Glomerular endothelial cell (primary cell): ENCODE results near the gene SNIP1. TPM values are rescaled to one million over a fixed set of nuclear protein-coding genes. Genes with fewer than 3 reads are reported as not detected.
"Not testable (repeated sequence)": the region's sequence is repeated elsewhere in the genome, so short reads cannot be mapped to it uniquely, and the experiment has no call there.

Experiments used
- DNase-seq: peaks from one replicate; pipeline ENCODE4 v3.0.0-alpha.2; 2011; ENCODE audit warnings: low read depth, low spot score; ENCODE audit errors: extremely low read depth
- total RNA-seq: library from RNA; depleted of rRNA; stranded (reverse); fragments of >200 nt; gene quantifications from 2 replicates; pipeline ENCODE4 v1.2.3, GENCODE V29; 2015

Gene SNIP1
- total RNA-seq, 1 donor from 2014 or later = 25.6 TPM

DNA sequence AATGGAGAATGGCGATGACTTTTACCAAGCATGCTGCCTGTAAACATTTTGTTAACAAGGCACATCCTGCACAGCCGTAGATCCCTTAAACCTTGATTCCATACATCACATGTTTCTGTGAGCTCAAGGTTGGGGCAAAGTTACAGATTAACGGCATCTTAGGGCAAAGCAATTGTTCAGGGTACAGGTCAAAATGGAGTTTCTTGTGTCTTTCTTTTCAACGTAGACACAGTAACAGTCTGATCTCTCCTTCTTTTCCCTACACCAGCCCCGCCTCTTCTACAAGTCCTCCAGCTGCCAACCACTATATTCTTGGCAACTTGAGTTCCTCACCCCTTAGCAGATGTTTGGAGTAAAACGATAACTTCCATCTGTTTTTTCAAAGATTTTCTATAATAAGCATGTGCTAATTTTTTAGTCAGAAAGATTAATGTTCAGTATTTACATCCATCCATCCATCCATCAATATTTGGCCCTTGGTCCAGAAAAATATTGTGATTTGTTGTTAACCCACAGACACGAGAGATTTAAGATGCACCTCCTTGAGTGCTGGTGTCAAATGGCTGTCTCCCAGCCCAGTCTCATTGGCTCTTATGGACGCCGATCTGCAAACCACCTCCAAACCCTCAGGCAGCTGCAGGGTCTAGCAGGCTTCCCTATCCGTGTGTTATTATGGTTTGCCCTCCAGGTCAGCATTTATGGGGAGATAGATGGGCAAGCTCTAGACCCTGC lies 6.5 kb upstream of the SNIP1 start:
- DNase-seq = no peak

DNA sequence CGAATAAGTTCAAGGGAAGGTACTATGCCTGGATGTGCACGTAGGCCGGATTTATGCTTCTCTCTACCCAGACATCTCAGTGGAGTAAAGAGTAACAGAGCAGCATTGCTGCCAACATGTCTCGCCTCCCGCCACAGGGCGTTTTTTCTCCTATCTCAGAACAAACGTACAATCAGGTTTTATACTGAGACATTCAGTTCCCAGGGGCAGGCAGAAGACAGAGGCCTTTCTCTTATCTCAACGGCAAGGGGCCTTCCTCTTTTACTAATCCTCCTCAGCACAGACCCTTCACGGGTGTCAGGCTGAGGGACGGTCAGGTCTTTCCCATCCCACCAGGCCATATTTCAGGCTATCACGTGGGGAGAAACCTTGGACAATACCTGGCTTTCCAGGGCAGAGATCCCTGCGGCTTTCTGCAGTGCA lies 5.9 kb upstream of the SNIP1 start:
- not testable (repeated sequence) for DNase-seq

DNA sequence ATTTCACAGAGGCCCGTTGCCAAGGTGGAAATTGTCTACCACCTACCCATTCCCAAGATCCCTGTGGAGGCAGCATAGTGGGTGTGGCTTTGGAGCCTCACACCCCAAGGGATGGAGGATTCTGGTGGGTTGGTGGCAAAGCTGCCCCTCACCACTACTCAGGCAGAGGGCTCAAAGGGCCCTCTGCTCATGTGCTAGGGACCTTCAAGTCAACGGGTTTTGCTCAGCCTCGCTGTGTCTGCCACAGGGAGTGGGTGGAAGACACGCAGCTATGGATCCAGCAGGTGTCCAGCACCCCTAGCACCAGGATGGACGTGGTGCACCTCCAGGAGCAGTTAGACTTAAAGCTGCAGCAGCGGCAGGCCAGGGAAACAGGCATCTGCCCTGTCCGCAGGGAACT lies 5.0 kb upstream of the SNIP1 start:
- DNase-seq = no peak

DNA sequence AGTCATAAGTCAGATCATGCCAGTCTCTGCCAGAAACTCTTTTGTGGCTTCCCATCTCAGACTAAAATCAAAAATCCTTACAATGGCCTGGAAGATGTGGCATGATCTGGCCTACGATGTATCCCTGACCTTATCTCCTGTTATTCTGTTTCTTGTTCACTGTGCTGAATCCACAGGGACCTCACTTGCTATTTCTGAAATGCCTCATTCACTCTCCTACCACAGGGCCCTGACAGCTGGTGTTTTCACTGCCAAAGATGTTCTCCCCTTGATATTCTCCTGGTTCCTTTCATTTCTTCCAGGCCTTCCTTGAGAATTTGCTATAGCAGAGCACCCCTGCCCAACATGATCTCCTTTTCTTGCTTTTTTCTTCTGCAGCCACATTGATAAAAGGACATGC lies 4.3 kb upstream of the SNIP1 start:
- DNase-seq = no peak

DNA sequence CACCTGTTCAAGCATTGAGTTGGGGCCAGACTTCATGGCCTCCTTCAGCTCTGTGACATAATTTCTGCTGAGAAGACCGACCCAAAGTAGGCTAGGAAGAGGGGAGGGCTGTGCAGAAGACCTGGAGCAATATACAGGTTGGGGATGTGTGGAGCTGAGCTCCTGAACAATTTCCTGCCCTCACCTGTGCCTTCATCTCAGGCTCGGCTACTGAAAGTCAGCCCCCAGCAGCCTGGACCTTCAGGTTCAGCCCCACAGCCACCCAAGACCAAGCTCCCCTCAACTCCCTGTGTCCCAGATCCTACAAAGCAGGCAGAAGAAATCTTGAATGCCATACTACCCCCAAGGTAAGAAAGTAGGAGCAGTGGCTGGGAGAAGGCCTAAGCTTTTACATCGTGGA lies 3.3 kb upstream of the SNIP1 start:
- DNase-seq = no peak

DNA sequence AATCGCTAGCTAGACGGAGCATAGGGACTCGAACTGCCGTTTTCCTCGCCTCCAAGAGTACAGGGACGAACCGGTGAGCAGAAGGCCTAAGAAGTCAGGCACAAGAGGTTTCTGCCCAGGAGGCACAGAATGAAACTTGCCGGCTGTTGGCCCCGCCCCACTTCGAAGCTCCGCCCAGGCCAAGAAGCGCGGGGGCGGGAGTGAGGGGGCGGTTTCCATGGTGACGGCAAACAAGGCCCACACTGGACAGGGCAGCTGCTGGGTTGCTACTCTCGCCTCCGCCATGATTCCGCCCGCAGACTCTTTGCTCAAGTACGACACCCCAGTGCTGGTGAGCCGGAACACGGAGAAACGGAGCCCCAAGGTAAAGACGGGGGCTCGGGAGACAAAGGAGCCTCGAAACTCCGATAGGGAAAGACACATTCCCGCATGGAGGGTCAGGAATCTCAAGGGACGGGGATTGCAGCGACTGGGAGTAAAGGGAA lies 2.7 kb upstream of the SNIP1 start, which contains the start of gene DNALI1:
TSS of gene DNALI1 (plus strand) at position 229 of the 485 bp plus-strand sequence. CDS start at position 284, 55 bp downstream.
- no peak for DNase-seq

DNA sequence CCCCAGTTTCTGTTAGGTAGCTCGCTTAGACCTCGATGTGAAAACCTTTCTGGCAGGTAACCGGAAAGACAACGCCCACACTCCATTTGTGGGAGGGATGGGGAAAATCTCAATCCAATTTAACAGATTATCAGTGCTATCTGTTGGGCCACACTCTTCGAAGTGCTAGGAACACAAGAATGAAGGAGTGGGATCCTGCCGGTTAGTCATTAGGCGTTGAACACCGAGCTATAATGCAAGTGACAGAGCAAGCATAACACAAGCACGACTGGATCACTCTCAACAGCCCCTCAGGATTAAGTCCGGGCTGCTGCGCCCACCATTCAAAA lies 531 bp downstream of the SNIP1 start:
- no peak for DNase-seq

DNA sequence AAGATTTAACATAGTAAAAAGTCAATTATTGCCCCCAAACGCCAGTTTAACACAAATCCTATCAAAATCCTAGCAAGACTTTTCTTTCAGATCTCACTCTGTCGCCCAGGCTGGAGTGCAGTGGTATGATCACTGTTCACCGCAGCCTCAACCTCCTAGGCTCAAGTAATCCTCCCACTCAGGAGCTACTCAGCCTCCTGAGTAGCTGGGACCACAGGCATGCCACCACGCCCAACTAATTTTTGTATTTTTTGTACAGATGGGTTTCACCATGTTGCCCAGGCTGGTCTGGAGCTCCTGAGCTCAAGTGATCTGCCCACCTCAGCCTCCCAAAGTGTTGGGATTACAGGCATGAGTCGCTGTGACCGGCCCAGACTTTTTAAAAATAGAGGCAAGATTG lies 4.8 kb downstream of the SNIP1 start:
- no peak for DNase-seq

DNA sequence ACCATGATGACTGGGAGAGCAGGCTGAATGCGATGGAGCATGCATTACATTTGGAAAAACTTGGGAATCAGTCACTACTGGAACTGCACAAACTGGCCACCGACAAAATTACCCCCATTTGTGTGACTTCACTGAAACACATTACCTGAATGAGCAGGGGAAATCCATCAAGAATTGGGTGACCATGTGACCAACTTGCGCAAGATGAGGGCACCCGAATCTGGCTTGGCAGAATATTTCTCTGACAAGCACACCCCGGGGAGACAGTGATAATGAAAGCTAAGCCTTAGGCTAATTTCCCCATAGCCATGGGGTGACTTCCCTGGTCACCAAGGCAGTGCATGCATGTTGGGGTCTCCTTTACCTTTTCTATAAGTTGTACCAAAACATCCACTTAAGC lies 9.1 kb downstream of the SNIP1 start:
- DNase-seq = no peak

DNA sequence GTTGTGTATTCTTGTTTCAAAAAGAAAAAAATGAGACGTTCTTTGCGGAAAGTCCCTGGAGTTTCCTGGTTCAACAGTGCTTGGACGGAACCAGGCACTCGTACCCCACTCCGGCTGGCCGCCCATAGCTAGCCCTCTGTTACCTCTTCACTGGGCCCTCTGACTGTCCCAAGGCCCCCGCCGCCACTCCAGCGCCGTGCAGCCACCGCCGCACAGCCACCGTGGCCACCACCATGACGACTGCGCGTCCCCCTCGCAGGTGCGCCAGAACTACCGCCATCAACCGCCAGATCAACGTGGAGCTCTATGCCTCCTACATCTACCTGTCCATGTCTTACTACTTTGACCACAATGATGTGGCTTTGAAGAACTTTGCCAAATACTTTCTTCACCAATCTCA lies 9.6 kb downstream of the SNIP1 start:
- no peak for DNase-seq

DNA sequence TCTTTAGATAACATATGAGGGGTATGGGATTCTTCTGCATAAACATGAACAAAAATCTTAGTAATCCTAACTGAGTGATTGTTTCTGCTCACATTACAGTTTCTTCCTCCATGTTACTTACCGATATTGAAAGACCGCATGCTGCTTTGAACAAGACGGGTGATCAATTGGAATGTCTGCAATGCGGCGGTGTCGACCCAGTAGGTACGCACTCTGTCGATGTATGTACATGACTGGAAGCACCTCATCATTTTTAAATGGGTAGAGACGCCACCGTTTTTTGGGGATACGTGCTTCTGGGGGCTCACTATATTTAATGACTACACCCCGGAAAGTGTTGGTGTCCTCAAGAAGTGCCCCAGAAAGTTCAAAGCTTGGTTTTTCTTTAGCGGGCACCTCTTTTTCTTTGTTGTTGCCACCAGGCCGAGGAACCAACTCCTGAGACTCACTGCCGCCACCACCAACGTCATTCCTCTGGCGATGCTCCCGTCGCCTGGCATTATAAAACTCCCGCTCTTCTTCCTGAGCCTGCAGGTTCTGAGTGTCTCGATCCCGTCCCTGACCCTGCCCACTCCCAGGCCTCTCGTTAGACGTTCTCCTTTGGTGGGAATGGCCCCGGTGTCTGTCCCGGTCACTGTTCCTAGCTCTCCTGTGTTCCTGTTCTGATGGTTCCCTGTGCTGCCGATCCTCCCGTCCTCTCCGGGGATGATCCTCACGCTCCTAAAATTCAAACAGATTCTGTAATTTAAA lies 13.9 kb downstream of the SNIP1 start:
- no peak for DNase-seq

DNA sequence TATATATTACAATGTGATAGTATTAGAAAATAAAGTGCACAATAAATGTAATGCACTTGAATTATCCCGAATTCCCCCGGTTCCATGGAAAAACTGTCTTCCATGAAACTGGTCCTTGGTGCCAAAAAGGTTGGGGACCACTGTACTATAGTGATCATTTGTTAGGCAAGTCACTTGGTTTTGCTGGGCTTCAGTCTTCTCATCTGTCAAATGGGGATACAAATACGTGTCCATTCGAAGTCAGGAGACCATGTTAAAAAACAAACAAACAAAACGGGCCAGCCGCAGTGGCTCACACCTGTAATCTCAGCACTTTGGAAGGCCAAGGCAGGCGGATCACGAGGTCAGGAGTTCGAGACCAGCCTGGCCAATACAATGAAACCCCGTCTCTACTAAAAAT lies 14.9 kb downstream of the SNIP1 start:
- not testable (repeated sequence) for DNase-seq

DNA sequence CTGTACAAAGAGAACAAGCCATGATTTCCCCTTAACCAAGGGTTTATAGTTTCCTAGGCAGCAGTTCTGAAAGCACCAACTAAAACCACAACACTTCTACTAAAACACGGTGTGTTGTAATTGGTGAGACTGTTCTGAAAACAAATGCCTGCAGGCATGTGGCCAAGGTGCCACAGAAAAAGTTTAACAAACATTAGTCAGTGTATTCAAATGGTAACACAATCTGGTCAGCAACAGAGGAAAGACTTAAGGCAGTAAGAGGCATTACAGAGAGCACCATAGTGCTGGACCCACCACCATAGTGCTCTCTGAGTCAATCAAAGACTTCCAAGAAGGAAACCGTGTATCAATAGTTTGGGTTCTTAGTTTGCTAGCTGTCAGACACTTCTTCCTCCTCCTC lies 16.7 kb downstream of the SNIP1 start:
- DNase-seq = no peak

DNA sequence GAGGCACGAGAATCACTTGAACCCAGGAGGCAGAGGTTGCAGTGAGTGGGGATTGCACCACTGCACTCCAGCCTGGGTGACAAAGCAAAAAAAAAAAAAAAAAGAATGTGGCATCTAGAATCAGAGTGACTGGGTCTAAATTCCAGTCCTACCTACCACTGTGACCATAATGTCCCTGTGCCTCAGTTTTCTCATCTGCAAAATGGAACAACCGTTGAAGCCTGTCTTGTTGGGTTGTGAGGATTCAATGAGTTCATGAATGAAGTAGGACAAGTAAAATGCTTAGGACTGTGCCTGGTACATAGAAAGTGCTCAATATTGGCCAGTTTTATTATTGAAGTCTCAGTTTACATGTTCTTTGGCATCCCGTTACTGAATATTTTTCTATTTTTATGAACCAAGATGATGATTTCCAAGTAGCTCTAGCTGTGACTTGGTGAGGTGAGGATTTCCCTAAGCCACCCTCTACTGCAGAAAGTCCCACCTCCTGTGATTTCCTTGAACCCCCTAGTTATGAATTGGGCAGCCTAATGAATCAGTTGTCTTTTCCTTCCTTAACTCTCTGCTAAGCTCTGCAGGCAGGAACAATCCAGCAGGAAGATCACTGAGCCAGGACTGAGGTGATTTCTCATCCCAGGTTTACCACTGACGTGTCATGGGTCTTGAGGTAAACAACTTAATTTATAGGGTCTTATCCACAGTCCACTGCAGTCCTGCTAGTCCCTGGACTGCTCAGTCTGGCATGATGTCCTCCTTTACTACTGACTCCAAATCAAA lies 20.6 kb downstream of the SNIP1 start:
- no peak for DNase-seq

DNA sequence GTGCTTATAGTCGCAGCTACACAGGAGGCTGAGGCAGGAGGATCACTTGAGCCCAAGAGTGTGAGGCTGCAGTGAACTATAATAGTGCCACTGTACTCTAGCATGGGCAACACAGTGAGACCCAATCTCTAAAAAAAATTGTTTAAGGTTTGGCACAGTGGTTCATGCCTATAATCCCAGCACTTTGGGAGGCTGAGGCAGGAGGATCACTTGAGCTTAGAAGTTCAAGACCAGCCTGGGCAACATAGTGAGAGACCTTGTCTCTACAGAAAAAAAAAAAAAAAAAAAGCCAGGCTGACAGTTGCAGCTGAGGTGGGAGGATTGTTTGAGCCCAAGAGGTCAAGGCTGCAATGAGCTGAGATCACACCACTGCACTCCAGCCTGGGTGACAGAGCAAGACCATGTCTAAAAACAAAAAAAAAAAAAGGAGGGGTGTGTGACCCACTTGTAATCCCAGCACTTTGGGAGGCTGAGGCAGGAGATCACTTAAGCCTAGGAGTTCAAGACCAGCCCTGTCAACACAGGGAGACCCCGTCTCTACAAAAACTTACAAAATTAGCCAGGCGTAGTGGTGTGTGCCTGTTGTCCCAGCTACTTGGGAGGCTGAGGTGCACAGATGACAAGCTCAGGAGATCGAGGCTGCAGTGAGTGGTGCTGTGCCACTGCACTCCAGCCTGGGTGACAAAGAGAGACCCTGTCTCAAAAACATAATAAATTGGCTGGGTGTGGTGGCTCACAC lies 21.5 kb downstream of the SNIP1 start:
- not testable (repeated sequence) for DNase-seq

DNA sequence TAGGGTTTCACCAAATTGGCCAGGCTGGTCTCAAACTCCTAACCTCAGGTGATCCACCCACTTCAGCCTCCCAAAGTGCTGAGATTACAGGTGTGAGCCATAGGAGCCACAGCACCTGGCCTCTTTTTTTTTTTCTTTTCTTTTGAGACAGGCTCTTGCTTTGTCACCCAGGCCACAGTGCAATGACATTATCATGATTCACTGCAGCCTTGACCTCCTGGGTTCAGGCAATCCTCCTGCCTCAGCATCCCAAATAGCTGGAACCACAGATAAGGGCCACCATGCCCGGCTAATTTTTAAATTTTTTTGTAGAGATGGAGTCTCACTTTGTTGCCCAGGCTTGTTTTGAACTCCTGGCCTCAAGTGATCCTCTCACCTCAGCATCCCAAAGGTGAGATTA lies 24.2 kb downstream of the SNIP1 start:
- DNase-seq = not testable (repeated sequence)

DNA sequence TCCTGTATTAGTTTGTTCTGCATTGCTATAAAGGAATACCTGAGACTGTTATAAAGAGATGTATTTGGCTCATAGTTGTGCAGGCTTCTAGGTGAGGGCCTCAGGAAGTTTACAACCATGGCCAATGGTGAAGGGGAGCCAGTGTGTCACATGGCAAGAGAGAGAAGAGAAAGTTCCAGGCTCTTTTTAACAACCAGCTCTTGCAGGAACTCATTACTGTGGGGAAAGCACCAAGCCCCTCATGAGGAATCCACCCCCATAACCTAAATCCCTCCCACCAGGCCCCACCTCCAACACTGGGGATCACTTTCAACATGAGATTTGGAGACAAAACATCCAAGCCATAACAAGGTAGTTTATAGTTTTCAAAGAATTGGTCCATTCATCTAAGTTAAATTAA lies 34.5 kb downstream of the SNIP1 start:
- no peak for DNase-seq

DNA sequence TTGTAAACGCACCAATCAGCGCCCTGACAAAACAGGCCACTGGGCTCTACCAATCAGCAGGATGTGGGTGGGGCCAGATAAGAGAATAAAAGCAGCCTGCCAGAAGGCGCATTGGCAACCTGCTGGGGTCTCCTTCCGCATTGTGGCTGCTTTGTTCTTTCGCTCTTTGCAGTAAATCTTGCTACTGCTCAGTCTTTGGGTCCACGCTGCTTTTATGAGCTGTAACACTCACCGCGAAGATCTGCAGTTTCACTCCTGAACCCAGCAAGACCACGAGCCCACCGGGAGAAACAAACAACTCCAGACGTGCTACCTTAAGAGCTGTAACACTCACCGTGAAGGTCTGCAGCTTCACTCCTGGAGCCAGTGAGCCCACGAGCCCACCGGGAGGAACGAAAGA lies 35.2 kb downstream of the SNIP1 start:
- not testable (repeated sequence) for DNase-seq

DNA sequence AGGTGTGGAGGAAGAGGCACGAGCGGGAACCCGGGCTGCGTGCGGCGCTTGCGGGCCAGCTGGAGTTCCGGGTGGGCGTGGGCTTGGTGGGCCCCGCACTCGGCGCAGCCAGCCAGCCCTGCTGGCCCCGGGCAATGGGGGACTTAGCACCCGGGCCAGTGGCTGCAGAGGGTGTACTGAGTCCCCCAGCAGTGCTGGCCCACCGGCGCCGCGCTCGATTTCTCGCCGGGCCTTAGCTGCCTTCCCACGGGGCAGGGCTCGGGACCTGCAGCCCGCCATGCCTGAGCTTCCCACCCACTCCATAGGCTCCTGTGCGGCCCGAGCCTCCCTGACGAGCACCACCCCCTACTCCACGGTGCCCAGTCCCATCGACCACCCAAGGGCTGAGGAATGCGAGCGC lies 35.9 kb downstream of the SNIP1 start:
- DNase-seq = not testable (repeated sequence)

DNA sequence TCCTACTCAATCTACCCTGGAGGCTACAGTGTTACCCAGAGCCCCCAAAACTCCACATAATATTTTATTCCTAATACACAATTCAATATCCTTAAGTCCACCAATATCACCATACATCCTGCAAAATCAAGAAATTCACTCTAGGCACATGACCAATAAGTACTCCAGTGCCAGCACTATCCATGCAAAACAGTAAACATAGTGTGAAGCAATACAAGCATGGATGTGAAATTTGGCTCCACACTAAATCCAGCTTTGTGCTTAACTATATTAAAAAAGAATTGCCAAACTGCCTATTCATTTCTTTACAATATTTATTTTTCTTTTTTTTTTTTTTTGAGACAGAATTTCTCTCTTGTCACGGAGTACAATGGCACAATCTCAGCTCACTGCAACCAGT lies 36.5 kb downstream of the SNIP1 start:
- DNase-seq = no peak
